ENCODE results near the gene IP6K3.

IP6K3 gene

DNA sequence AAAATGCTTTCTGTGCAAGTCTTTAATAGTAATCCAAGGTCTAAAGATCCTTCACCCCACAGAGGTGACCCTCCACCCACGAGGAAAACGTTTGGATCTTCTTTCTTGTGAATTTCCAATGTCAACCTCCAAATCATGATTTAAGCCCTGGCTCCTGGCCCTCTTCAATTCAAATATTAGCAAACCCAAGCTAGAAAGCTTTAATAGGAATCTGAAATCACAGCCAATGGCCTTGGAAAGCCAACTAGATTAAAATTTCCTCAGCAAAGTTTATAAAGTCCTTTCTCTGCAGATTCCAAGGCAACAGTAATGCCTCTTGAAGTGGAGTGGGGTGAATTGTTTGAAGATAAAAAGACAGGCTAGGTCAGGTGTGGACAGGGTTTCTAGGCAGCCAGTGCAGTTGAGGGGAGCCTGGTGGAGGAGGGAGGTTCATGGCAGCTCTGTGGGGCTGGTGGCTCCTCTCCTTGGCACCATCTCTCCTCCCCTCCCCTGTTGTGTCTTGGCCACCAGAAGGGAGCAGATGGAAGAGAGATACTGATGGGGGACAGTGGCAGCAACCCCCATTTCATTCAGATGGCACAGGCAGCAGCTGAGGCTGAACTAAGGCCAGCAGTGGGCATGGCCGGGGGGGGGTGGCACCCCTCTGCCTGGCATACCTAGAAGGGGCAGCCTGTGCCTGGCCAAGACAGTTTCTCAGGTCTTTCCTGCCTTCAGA, 23.2 kb downstream of the IP6K3 start:
- DNase-seq (ENCODE audit: low read depth in 2 of 2): no peak

DNA sequence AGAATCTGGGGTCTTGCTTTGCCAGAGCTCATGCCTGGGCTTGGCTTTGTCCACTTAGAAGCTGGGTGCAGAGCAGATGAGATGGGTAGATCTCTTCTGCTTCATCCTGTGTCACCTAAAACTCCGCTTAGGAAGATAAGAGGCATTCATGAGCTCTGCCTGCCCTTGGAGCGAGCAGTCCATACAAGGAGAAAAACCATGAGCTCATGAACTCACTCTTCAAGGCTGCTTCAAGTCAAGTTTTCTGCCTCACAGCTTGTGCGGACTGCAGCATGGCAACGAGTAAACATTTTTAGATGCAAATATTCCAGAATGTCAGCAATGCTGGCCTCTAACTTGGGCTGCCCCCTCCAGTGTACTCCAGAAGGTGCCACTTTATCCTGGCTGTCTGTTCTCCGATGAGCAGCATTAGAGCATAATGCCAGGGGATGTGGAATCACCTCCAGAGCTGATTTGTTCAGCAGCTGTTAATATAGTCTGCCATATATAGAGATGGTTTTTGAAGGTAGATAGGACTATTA, 24.5 kb downstream of the IP6K3 start:
- no peak for DNase-seq (ENCODE audit: low read depth in 2 of 2)

DNA sequence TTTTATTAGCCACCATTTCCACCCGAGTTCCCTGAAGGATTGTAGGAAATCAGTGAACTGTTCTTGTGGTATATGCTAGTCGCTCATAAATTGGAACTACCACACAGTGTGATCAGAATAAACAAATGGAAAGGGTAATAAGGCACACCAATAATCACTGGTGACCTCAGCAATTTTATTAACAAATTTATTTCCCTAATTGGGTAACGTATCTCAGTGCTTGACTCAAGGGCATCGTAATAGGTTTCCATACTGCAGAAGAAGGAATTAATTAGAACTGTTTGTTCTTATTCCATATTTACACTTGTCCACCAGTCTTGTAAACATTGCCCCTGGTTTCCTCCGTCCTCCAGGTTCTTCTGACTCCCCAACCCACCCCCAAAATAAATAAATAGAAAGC, 25.2 kb downstream of the IP6K3 start:
- no peak for DNase-seq (ENCODE audit: low read depth in 2 of 2)

DNA sequence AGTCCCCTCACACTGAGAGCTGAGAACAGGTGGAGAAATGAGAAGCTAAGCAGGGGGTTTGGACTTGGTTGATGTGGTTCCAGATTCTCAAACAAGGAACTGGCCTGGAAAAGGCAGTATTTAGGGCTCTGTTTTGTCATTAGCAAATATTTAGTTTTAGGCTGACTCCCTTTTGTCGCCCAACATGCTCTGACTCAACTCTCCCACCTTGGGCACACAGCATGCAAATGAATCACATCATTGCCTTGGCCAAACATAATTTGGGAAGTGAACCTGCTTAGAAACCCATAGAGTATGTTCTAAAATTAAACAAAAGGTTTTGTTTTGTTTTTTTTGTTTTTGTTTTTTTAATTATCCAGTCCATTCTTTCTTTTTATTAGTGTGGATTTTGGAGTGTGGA, 25.7 kb downstream of the IP6K3 start:
- no peak for DNase-seq (ENCODE audit: low read depth in 2 of 2)

DNA sequence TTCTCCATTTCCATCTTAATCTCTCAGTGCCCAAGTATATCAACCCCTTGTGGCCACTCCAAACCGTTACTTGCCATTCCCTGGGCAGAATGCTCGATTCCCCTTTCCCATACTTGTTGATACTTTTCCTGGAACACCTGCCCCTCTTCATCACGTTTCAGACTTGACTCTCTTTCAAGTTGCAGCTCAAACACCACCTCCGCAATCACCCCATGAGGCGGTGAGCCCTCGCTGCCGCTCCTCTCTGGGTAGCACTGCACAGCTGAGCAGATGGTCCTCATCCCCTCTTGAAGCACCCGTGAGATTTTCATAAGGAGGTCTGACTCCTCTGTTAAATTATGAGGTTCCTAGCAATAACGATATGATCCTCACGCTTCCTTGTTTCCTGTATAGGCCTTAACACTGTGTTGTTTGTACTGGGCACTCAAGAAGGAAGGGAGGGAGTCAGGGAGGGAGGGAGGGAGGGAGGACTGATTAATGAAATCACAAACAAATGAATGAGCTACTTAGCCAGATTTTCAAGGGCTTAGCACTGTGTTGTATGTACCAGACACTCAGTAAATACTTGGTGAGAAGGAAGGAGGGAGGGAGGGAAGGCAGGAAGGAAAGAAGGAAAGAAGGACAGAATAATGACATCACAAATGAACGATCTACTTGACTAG, 27.2 kb downstream of the IP6K3 start:
- no peak for DNase-seq (ENCODE audit: low read depth in 2 of 2)

DNA sequence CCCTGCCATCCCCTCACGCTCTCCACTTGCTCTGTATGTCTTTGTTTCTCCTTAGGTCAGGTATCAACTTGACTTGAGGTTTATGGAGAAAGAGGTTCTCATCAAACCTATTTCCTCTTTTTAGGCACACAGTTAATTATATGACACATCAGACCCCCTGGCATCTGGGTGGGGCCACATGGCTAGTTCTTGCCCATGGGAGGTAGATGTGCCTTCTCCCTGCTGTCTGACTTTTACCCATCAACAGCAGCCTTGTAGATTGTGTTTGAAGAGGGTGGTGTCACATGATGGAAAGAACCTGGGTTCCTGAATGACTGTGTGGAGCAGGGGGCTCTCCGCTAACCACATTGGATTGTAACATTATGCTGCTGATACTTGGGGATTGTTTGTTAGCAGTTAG, 28.0 kb downstream of the IP6K3 start:
- no peak for DNase-seq (ENCODE audit: low read depth in 2 of 2)

DNA sequence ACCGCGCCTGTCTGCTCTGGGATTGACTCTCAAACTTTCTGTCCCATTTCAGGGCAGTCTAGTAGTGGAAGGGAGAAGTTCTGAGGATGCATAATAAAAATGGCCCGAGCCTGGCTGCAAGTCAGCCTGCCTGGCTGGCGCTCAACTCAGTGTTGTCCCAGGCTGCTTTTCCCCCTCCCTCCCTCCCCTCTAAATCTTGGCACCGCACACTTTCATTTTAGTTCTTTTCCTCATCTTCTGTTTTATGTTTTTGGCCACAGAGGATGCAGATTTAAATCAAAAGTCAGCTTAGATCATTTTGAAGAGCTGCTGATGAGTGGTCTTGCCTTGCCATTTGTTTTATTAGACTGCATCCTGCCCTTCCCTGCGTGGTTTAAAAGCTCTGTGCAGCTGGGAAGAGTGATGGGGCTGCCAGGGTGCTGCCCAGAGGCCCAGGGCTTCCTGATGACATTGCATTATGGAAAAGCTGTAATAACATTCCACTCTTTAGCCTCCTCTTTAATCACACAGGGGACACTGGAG, 28.7 kb downstream of the IP6K3 start:
- DNase-seq (ENCODE audit: low read depth in 2 of 2): no peak

DNA sequence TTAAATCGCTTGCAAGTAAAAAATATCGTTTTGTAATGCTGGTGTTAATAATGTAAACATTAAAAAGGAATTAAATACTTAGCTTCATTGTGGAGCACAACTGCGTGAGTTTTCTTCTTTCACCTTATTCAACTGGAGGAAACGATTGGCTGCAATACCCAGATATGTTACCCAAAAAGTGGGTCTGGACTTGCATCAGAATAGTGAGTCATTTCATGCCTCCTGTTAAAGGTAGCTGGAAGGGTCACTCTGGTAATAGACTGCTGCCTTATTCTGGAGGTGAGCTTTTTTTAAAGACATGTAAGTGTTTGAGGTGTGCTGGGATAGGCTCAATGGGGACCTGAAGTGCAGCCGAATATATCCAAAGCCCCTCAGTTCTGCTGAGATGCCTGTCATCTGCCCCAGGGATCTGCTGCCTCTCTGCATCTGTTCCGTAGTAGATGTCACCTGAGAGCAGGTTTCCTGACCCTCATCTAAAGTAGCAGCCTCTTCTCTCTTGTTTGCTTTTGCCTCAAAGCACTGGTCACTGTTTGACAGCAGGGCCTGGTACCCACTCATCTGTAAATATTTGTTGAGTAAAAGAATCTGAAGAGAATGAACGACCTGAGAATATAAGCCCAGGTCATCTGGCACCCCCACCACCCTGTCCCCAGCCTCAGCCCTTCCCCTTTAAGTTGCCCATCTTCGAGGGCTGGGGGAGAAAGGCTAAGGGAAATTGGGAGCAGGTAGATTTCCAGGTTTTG, 29.6 kb downstream of the IP6K3 start:
- no peak for DNase-seq (ENCODE audit: low read depth in 2 of 2)

DNA sequence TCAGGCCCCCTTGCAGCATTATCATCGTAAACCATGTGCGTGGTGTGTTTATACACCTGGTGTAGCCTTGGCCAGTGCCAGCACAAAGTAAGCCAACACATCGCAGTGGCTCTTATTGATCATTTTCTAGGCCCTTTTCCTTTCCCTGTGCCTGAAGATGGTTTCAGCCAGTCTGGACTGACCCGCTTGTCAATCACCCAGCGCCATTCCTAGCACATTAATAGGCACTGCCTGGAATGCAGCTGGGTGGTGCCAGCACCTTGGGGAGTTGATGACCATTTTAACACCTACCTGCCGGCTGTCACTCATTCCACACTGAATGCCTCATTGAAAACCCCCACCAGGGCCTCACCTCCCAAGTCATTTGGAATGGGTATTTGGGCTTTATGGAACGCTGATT, 30.3 kb downstream of the IP6K3 start:
- no peak for DNase-seq (ENCODE audit: low read depth in 2 of 2)

DNA sequence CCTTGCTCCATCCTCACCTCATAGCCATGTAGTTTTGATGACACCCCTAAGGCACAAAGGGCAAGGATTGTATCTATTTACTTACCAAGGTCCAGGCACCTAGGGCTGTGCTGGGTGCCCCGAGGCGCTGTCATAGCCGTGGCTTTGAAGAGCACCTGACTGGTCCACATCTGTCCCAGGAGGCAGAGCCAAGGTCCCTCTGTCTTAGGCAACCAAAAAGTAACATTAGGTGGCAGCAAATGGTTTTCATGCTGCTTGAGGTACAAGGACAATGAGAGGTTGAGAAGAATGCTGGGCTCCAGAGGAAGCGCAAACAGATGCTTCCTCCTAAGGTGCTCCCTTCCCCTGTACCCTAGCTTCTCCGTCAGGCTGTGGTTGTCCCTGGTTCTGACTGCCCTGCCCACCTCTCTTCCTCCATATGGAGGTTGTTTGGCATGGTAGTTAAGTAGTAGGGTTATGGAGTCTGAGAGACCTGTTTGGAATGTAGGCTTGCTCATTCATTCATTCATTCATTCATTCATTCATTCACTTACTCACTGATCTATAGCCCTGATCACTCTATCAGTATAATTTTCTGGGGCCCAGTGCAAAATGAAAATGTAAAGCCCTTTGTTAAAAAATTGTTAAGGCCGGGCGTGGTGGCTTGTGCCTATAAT, 32.2 kb downstream of the IP6K3 start:
- DNase-seq (ENCODE audit: low read depth in 2 of 2): no peak

DNA sequence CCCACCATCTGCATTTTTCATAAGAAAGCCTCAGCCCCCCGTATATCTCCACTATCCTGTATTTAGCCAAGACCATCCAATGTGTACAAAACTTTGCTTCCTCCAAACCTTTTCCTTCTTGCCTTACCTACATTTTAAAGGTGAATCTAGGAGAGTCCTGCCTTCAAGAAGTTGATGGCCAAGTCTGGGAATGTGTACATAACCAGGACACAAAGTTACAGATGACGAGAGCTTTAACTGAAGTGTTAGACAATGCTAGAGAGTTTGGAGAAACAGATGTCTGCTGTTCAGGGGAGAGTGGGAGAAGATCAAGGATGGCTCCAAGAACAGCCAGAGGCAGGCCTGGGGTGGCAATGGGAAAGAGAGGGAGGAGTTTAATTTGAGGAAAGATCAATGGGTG, 32.9 kb downstream of the IP6K3 start:
- DNase-seq (ENCODE audit: low read depth in 2 of 2): no peak

DNA sequence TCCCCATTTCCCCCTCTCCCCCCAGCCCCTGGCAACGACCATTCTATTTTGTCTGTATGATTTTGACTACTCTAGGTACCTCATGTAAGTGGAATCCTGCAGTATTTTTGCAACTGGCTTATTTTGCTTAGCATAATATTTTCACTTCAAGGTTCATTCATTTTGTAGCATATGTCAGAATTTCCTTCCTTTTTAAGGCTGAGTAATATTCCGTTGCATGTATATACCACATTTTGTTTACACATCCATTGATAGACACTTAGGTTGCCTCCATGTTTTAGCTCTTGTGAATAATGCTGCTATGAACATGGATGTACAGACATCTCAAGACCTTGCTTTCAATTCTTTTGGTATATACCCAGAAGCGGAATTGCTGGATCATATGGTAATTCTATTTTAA, 33.8 kb downstream of the IP6K3 start:
- DNase-seq (ENCODE audit: low read depth in 2 of 2): no peak

DNA sequence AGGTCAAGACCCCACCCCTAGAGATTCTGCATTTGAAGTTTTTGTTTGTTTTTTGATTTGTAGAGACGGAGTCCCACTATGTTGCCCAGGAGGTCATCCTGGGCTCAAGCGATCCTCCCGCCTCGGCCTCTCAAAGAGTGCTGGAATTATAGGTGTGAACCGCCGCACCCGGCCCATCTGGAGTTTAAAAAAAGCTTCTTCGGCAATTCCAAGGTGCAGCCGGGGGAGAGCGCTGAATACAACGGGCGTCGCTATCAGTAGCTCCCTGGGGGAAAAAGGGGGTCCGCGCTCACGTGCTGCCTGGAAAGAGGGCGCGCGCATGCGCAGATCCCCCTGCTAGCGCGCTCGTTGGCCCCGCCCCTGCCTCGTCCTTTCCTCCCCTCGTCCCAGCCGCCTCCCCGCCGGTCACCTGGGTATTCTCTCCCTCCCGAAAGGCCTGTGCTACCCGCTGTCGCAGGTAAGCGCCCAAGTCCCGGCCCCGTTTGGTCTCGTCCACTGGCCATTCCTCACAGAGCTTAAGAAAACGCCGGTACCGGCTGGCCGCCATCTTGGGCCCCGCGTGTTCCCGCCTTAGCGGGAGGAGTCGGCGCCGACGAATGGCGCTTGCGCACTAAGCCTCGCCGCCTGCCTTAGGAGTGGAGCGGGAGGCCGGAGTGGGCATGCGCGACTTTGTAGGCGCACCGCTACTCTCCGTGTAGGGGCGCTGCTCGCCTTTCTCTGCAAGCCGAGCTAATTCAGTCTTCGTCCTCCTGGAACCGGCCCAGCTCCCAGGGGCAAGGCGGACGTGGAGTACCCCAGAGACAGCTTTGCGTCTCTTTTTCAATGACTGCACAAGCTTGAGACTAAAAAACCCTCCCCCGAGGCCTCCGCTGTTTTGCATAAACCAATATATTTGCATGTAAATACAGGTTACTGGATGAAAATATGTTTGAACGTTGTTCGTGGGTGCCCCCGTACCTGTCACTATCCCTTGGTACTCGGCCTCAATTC, 35.3 kb downstream of the IP6K3 start, which contains the start of gene UQCC2:
UQCC2 (minus strand) TSS at position 561 of the 990 bp plus-strand sequence; CDS start at position 547, 14 bp downstream.
- peak; percentile 94 to 98 for DNase-seq (ENCODE audit: low read depth in 2 of 2)

DNA sequence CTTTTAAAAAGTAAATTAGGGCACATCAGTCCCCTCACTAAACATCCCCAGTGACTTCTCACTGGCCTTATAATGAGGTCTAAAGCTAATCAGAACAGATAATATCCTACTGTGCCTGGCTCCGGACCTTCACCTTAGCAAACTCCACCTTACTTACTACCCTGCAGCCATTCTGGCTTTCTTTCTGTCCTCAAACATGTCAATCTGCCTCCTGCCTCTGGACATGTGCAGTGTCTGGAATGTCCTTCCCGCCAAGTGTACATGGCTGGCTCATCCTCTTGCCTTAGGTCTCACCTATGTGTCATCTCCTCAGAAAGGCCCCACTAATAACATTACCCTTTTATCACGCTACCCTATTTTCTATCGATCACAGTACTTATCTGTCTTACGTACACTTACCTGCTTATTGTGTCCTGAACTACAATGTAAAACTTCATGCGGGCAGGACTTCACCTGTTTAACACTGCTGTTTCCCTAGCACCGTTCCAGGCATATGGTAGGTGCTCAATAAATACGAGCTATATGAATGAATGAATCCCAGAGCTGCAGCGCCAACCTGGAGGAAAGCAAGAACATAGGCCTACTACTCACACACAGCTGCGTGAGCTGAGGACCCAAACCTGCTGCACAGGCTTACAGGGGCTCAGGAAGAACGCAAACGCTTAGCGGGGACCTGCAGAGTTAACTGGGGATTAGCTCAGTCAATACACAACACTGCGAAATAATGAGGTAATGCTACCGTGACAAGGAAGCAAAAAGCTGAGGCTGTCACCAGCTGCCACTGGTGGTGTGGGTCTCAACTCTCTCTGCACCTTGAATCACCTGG, 36.2 kb downstream of the IP6K3 start:
- DNase-seq (ENCODE audit: low read depth in 2 of 2): no peak

DNA sequence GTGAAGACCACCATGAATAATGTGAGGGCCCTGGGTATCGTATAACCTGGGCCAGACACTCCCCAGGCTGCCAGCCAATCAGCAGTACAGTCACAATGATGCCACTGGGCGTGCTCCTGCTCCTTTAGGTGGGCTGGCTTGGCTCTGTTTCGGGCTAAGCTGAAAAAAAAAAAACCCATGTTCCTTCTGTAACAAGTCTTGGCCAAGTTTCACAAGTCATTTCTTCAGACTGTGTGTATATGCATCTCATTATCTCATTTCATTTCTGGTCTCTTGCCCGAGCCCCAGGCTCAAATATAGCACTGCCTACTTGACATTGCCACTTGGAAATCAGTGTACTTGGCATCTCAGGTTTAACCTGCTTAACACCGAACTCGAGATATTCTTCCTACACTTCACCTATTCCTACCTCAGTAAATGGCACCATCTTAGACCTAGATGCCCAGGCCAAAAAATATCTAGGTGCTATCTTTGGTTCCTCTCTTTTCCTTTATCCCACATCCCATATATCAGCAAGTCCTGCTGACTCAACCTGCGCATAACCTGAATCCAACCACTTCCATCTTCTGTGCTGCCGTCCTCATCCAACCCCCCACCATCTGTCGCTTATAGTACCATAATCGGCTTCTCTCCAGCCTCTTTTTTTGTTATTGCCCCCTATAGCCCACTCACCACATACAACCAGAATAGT, 37.0 kb downstream of the IP6K3 start:
- DNase-seq (ENCODE audit: low read depth in 2 of 2): no peak

DNA sequence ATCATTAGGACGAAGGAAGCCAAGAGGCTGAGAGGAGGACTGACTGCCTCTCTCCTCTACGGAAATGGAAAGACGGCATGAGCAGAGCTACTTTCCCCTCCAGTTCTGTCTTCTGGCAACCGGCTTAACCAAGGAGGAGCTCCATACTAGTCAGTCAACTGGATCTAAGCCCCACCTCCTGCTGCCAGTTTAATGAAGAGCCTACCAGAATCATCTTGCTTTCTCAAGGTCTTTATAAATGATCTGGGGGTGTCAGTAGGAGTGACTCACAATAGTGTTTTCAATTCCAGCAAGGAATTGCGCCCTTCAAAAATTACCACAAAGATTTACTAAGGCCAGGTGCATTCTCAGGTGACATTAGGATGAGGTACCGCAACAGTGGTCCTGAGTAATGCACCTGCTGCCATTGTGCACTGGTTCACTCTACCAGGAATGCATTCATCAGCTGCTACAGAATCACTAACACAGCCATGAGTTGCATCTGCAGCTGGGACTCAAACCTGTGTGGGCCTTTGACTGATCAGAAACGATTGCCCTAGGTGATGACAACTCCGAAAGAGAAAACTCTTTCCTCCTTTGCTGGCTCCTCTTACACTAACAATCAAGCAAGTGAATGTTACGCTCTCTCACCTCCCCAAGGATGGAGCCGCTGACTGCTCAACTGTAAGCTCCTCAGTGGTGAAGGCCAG, 38.0 kb downstream of the IP6K3 start:
- no peak for DNase-seq (ENCODE audit: low read depth in 2 of 2)

DNA sequence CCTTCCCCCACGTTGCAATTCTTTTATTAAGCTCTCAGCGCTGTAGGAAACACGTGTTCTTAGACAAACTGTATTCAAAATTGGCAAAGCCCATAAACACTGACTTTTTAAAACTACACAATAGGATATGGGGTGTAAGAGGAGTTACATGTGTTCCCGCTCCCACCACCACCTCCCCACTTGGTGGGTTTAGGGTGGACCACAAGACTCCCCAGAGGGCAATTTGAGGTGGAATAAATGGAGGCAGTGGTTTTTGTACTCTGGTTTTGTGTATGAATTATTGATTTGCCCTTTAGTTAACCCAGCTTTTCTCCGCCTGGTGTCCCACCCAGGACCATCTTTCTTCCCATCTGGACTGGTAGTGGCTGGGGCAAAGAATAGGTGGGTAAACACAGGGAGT, 38.9 kb downstream of the IP6K3 start:
- DNase-seq (ENCODE audit: low read depth in 2 of 2): no peak

DNA sequence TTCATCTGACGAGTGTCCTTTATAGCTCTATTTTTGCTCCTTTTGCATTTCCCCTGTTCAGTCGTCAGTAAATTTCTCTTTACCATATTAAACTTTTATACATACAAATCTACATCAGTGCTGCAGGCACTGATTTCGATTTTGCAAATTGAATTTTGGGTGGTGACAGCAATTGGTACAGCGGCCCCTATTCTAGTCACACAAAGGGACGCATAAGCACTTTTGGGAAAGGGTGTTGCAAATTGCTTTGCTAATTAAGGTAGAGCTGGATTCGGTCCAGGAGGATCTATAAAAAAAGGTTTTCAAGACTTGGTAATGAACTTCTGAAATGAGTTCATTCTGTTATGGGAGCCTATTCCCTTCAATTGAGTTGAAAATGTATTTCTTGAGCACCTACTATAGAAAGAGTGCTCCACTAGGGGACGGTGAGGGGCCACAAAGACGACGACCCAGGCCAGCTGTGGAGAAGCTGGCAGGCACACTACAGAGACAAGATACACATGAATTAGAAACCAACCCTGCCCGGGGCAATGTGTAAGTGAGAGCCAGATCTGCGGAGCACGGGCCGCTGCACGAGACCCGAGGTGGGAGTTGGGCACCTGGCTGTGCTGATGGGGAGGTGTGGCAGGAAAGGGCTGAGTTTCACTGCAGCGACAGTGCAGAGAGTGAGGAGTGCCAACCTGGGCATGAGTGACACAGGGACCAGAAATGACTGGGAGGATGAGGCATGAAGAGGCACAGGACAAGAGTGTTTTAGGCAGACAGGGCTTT, 40.6 kb downstream of the IP6K3 start:
- no peak for DNase-seq (ENCODE audit: low read depth in 2 of 2)

Data from stimulated activated CD8-positive, alpha-beta memory T cell treated with anti-CD3 and anti-CD28 coated beads, Interleukin-2, amount 100 ng/mL, for 1 hour (primary cell).